NCI-H1694 treated with DMSO at 0.1 percent for 48 hours (cell line): Measurements from ENCODE around the gene NANOS2.

Experiments used
- DNase-seq: peaks from one replicate; lab custom pipeline; 2025; lab: John Stamatoyannopoulos, UW

The NANOS2 gene

GRCh38 chr19:45895519-45895972, 19.0 kb downstream of the NANOS2 start:
- DNase-seq: no peak

- DNase-seq: no peak
Observed at GRCh38 chr19:45890877-45891276, 23.7 kb downstream of the NANOS2 start.

- no peak for DNase-seq
Observed at GRCh38 chr19:45889210-45889885, 25.2 kb downstream of the NANOS2 start.

- no peak for DNase-seq
Observed at GRCh38 chr19:45887200-45887710, 27.3 kb downstream of the NANOS2 start.

GRCh38 chr19:45886427-45887199, 28.0 kb downstream of the NANOS2 start:
- peak; percentile 87 for DNase-seq

- peak; percentile 88 for DNase-seq
Observed at GRCh38 chr19:45885556-45886426, 28.8 kb downstream of the NANOS2 start, which contains the start of gene IRF2BP1. IRF2BP1 (minus strand) TSS chr19:45886141; CDS start chr19:45885774, 367 bp downstream.

GRCh38 chr19:45884682-45885555, 29.7 kb downstream of the NANOS2 start:
- no peak for DNase-seq

GRCh38 chr19:45883881-45884681, 30.5 kb downstream of the NANOS2 start:
- DNase-seq: no peak

- DNase-seq: no peak
Observed at GRCh38 chr19:45883586-45883880, 31.0 kb downstream of the NANOS2 start.

- DNase-seq: peak; percentile 69
Observed at GRCh38 chr19:45882652-45883585, 31.7 kb downstream of the NANOS2 start.

GRCh38 chr19:45881909-45882528, 32.6 kb downstream of the NANOS2 start:
- DNase-seq: no peak

- DNase-seq: no peak
Observed at GRCh38 chr19:45881082-45881908, 33.3 kb downstream of the NANOS2 start.

GRCh38 chr19:45879971-45880370, 34.6 kb downstream of the NANOS2 start:
- no peak for DNase-seq

GRCh38 chr19:45879055-45879454, 35.5 kb downstream of the NANOS2 start:
- no peak for DNase-seq

GRCh38 chr19:45878043-45878794, 36.4 kb downstream of the NANOS2 start:
- DNase-seq: no peak

GRCh38 chr19:45876411-45877197, 38.0 kb downstream of the NANOS2 start:
- DNase-seq: no peak

- no peak for DNase-seq
Observed at GRCh38 chr19:45876161-45876410, 38.5 kb downstream of the NANOS2 start.
